Astrocyte (in vitro differentiated cells and primary cell): Measurements from ENCODE around the gene TMC8.

Experiments used
- EZH2 ChIP-seq: IDR thresholded peaks from 2 replicates; pipeline ENCODE4 v1.6.1; 2012; ENCODE audit warnings: mild to moderate bottlenecking, low read length, inconsistent platforms; ENCODE audit not compliant: insufficient read depth
- TF ChIP-seq, protein P1 (sequence below): IDR thresholded peaks from 2 replicates; pipeline ENCODE4 v1.5.1; 2011; ENCODE audit warnings: low read depth, mild to moderate bottlenecking, inconsistent platforms, low read length, moderate library complexity; ENCODE audit not compliant: insufficient read depth

DNA sequence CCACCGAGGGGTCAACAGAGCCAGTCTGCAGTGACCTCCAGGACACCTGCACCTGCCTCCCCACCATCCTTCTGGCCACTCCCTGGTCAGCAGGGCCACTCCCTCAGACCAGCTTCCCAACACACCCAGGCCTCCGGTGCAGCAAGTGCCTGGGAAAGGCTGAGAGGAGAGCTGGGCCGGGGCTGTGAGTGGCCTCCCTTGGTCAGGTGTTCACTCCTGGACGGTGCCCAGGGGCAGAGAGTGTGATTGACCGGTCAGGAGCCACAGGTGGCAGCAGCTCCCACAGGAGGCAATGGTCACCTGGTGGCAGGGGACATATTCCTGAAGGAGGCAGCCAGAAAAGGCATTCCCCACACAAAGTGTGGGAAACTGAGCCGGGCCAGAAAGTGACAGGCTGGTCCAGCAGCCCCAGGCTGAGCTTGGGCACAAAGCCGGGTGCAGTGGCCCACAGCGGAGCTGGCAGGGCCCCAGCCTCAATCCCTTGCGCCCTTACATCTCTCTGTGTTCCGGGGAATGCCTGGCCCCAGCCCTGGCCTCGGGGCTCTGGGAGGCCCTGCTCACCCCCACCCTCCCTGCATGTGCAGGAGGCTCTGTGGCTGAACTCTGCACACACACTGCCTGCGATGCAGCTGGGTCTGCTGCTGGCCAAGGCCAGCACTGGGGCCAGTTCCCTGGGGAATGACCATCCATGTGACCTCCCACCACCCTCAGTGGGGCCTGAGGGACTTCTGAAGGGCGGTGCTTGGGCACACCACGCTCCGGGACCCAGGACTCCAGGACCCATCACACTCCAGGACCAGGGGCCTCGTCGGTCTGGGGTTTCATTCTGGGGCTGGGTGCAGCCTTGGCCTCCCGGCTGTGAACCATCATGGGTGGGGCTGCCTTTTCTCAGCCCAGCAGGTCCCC, 14.4 kb downstream of the TMC8 start:
- TF ChIP-seq, protein P1, sequence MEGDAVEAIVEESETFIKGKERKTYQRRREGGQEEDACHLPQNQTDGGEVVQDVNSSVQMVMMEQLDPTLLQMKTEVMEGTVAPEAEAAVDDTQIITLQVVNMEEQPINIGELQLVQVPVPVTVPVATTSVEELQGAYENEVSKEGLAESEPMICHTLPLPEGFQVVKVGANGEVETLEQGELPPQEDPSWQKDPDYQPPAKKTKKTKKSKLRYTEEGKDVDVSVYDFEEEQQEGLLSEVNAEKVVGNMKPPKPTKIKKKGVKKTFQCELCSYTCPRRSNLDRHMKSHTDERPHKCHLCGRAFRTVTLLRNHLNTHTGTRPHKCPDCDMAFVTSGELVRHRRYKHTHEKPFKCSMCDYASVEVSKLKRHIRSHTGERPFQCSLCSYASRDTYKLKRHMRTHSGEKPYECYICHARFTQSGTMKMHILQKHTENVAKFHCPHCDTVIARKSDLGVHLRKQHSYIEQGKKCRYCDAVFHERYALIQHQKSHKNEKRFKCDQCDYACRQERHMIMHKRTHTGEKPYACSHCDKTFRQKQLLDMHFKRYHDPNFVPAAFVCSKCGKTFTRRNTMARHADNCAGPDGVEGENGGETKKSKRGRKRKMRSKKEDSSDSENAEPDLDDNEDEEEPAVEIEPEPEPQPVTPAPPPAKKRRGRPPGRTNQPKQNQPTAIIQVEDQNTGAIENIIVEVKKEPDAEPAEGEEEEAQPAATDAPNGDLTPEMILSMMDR, result no peak
- TF ChIP-seq EZH2, result no peak
